Peyer's patch (tissue), 4 donors: ENCODE results near the gene ARHGAP22.

Source experiments
- POLR2A ChIP-seq, 2 donors: fragments of 450-650 bp; IDR thresholded peaks; one replicate each; pipeline ENCODE4 v1.5.1; 2017; ENCODE audit warnings: antibody characterized with exemption in 2 of 2, mild to moderate bottlenecking in 2 of 2, moderate library complexity in 2 of 2
- TF ChIP-seq, protein P1 (sequence below), 6 experiments: fragments of 450-650 bp in 4 of 6; fragments of 200-600 bp in 2 of 6; sonication (generic) in 1 of 6; IDR thresholded peaks; one replicate each; pipeline ENCODE4 v1.5.1; 2017 to 2019; ENCODE audit warnings: antibody characterized with exemption in 6 of 6, mild to moderate bottlenecking in 3 of 6, moderate library complexity in 1 of 6

DNA sequence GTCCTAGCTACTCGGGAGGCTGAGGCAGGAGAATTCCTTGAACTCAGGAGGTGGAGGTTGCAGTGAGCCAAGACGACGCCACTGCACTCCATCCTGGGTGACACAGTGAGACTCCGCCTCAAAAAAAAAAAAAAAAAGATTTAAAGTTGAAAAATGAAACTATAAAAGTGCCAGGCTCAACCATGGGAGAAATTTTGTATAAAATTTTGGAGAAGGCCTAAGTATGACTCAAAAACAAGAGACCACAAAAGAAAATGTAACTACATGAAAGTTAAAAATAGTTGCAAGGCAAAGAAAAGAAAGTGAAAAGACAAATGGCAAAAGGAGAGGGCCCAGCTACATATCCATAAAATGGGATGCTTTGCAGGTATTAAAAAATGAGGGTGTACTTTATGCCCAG lies 104.1 kb downstream of the ARHGAP22 start:
- TF ChIP-seq, protein P1, sequence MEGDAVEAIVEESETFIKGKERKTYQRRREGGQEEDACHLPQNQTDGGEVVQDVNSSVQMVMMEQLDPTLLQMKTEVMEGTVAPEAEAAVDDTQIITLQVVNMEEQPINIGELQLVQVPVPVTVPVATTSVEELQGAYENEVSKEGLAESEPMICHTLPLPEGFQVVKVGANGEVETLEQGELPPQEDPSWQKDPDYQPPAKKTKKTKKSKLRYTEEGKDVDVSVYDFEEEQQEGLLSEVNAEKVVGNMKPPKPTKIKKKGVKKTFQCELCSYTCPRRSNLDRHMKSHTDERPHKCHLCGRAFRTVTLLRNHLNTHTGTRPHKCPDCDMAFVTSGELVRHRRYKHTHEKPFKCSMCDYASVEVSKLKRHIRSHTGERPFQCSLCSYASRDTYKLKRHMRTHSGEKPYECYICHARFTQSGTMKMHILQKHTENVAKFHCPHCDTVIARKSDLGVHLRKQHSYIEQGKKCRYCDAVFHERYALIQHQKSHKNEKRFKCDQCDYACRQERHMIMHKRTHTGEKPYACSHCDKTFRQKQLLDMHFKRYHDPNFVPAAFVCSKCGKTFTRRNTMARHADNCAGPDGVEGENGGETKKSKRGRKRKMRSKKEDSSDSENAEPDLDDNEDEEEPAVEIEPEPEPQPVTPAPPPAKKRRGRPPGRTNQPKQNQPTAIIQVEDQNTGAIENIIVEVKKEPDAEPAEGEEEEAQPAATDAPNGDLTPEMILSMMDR (IDR thresholded peaks at IDR 0.05), result no peak
- no peak for TF ChIP-seq POLR2A (IDR thresholded peaks at IDR 0.05)
